Activated T-helper 2 cell treated with anti-CD3 and anti-CD28 coated beads, Interferon-gamma antibody, Interleukin-2, Interleukin-4, amounts not matched to agents 10 μg/mL and 5 μg/mL and 100 μg/mL, durations not matched to agents 14 hours and 24 hours and 36 hours (primary cell): ENCODE data around the gene KRTAP5-1. TPM values are rescaled to one million over a fixed set of nuclear protein-coding genes. Genes with fewer than 3 reads are reported as not detected.

Source experiments
- DNase-seq: peaks from one replicate; pipeline ENCODE4 v3.0.0; 2021; ENCODE audit warnings: low spot score
- H3K27ac Mint-ChIP-seq: one replicate; pipeline ENCODE4 v1.8.0; 2021; ENCODE audit warnings: mixed read lengths
- H3K27me3 Mint-ChIP-seq: one replicate; pipeline ENCODE4 v1.8.0; 2021; ENCODE audit warnings: low read depth, mixed read lengths
- H3K36me3 Mint-ChIP-seq: one replicate; pipeline ENCODE4 v1.8.0; 2021; ENCODE audit warnings: low read depth, mixed read lengths
- H3K4me1 Mint-ChIP-seq: one replicate; pipeline ENCODE4 v1.8.0; 2021; ENCODE audit warnings: low read depth, mixed read lengths
- H3K4me3 Mint-ChIP-seq: one replicate; pipeline ENCODE4 v1.8.0; 2021; ENCODE audit warnings: low read depth, mild to moderate bottlenecking, moderate library complexity, mixed read lengths
- H3K9me3 Mint-ChIP-seq: one replicate; pipeline ENCODE4 v1.8.0; 2021; ENCODE audit warnings: mixed read lengths
- intact Hi-C: fragments of 100-400 bp; cut with micrococcal nuclease; formaldehyde crosslinking; loops from one replicate; pipeline ENCODE4 v1.15.1; 2023
- total RNA-seq: library from RNA; stranded (reverse); gene quantifications from 2 replicates; pipeline ENCODE4 v1.2.3, GENCODE V29; 2022

KRTAP5-1 gene
- total RNA-seq, 1 donor from 2014 or later, result not detected

- no peak for DNase-seq
- no peaks in the 10 kb centered on the region for H3K4me1 Mint-ChIP-seq
These were observed 36.6 kb downstream of the KRTAP5-1 start for GRCh38 chr11:1548221-1549070.

DNA sequence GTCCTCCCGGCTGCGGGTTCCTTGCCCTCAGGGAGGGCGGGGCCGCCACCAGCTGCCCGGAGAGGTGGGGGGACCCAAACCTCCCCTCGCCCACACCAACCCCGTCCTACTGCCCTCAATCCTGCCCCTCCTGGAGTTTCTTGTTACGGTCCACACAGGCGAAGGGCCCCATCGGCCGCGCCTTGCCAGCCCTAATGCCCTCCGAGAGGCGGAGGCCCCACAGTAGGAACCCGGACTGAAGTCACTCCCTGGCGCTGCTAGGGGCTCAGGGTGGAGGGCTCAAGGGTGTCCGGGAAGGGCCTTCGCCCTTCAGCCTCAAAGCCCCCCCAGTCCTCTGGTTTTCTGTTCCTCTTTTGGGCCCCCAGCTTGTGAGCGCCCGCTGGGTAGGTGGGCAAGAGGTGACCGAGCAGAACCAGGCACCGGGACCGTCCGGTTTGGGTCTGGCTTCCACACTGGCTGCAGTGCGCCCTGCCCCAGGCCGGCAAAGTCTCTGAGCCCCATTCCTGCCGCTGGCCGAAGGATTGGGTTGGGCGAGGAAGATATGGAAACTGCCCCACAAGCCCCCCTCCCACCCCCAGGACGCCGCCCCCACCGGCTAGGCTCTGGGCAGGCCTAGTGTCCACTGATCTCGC, 37.5 kb downstream of the KRTAP5-1 start:
- Mint-ChIP-seq H3K4me1 (no peaks in the 10 kb centered on the region), H3K9me3 (no peaks in the 10 kb centered on the region), H3K4me3 (no peak overlapping the region), H3K36me3 (no peaks in the 10 kb centered on the region), H3K27ac (no peak overlapping the region), H3K27me3 (peaks cover 36% of the 10 kb centered on the region)
- intact Hi-C loops, result loop anchor here (2.0 kb wide), 1 partner anchor 27 kb away; no protein-coding TSS in a partner anchor
- no peak for DNase-seq

More at GRCh38 chr11:1548221-1549070, 36.6 kb downstream of the KRTAP5-1 start:
- Mint-ChIP-seq H3K36me3 (no peaks in the 10 kb centered on the region), H3K27me3 (peaks cover 36% of the 10 kb centered on the region), H3K4me3 (no peak overlapping the region), H3K27ac (no peak overlapping the region), H3K9me3 (no peaks in the 10 kb centered on the region)
- intact Hi-C loops, result loop anchor here (2.0 kb wide), 1 partner anchor 26 kb away; no protein-coding TSS in a partner anchor

DNA sequence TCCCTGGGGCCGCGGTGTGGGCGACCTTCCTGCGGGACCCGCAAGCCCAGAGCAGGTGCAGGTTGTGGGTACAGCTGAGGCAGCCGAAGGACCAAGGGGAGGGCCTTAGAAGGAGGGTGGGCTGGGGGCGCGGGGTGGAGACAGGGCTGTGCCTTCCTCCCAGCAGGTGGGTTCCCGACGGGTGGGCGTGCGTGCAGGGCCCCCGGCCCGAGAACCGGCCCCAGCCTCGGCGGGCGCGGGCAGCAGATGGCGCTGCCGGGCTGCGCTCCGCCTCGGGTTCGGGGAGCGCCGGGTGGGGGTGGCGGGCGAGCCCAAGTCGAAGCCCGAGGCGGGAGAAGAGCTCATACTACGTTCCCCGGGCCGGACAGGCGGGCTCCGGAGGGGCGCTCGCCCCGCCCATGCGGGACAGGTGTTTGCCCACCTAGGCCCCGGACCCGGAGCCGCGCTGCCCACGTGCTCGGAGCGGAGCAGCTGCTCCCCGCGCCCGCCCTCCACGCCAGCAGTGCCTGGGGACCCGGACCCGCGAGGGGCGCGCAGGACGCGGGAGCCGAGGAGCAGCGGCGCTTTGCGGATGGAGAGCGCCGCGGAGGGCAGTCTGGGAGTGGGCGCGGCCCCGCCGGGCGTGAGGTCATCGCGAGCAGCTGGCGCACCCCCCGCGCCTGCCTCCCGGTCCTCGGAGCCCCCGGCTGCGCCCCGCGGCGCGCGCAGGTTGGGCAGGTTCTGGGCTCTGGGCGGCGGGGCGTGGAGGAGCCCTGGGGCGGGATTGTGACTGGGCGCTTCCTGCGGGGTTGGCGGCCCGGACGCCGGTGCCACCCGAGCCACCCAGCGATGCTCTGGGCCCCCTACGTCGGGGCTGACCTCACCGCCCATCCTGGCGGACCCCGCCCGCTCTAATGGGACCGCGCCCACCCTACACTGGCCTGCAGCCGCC, 38.3 kb downstream of the KRTAP5-1 start:
- DNase-seq, result no peak
- no peaks in the 10 kb centered on the region for H3K4me1 Mint-ChIP-seq
- no peak overlapping the region for H3K4me3 Mint-ChIP-seq
- peaks cover 36% of the 10 kb centered on the region for H3K27me3 Mint-ChIP-seq
- no peaks in the 10 kb centered on the region for H3K36me3 Mint-ChIP-seq
- no peak overlapping the region for H3K27ac Mint-ChIP-seq
- H3K9me3 Mint-ChIP-seq, result no peaks in the 10 kb centered on the region
- intact Hi-C loops, result no loop called here

DNA sequence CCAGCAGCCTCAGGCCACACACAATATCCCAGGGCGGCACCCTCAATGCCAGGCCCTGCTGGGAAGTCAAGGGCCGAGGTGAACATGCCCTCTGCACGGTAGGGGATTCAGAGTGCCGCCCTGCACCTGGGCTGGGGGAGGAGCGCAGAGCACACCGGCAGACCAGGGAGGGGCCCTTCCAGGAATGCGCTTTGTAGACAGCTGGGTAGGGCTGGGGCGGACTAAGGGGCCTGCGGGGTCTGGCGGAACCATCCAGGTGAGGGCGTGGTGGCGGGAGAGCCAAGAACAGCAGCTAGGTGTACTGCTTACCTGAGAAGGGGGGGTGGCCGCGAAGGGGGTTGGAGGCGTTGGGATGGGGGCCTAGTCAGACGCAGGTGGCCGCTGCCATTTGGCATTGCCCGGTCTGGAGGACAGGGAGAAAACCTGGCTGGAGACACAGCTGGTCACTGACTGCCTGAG, 39.0 kb downstream of the KRTAP5-1 start:
- Mint-ChIP-seq H3K4me1 (no peaks in the 10 kb centered on the region), H3K27me3 (peaks cover 36% of the 10 kb centered on the region), H3K27ac (no peak overlapping the region), H3K36me3 (no peaks in the 10 kb centered on the region), H3K9me3 (no peaks in the 10 kb centered on the region), H3K4me3 (peak overlapping the region; percentile 30)
- DNase-seq, result no peak
- intact Hi-C loops, result no loop called here

DNA sequence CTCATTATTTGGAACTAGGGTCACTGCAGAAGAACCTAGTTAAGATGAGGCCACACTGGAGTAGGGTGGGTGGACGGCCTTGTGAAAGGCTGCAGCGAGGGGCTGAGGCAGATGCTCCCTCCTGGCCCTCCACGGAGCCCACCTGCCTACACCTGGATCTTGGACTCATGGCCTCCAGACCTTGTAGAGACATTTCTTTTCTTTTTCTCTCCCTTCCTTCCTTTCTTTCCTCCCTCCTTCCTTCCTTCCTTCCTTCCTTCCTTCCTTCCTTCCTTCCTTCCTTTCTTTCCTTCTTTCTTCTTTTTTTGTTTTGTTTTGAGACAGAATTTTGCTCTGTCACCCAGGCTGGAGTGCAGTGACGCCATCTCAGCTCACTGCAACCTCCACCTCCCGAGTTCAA, 39.7 kb downstream of the KRTAP5-1 start:
- peaks cover 36% of the 10 kb centered on the region for H3K27me3 Mint-ChIP-seq
- H3K9me3 Mint-ChIP-seq, result no peaks in the 10 kb centered on the region
- no peaks in the 10 kb centered on the region for H3K4me1 Mint-ChIP-seq
- no peak for DNase-seq
- H3K4me3 Mint-ChIP-seq, result no peak overlapping the region
- H3K27ac Mint-ChIP-seq, result no peak overlapping the region
- intact Hi-C loops, result no loop called here
- H3K36me3 Mint-ChIP-seq, result no peaks in the 10 kb centered on the region

DNA sequence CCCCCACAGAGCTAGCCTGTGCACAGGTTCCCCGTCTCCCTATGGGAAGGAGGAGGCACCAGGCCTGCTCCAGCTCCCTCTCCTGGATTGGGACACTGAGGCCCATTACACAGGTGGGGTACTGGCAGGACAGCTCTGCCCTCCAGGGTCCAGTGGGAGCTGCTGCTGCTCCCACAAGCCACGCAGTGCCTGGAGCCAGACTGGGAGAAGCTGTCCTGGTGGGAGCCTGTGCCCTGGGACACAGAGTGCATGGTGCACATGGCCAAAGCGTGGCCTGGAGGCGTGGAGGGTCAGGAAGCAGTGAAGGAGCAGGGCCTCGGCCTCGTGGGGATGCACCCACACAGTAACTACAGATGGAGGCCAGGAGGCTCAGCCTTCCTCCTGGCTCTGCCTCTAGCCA, 40.5 kb downstream of the KRTAP5-1 start:
- Mint-ChIP-seq H3K36me3 (no peaks in the 10 kb centered on the region), H3K27me3 (peaks cover 27% of the 10 kb centered on the region), H3K4me3 (no peak overlapping the region), H3K27ac (no peak overlapping the region), H3K9me3 (no peaks in the 10 kb centered on the region), H3K4me1 (no peaks in the 10 kb centered on the region)
- no peak for DNase-seq
- intact Hi-C loops, result no loop called here

- DNase-seq, result no peak
- H3K36me3 Mint-ChIP-seq, result no peaks in the 10 kb centered on the region
- H3K4me1 Mint-ChIP-seq, result no peaks in the 10 kb centered on the region
- H3K27me3 Mint-ChIP-seq, result peaks cover 20% of the 10 kb centered on the region
- H3K27ac Mint-ChIP-seq, result no peak overlapping the region
- no peaks in the 10 kb centered on the region for H3K9me3 Mint-ChIP-seq
- H3K4me3 Mint-ChIP-seq, result no peak overlapping the region
- intact Hi-C loops, result no loop called here
These were observed 41.3 kb downstream of the KRTAP5-1 start for GRCh38 chr11:1543606-1544263.

GRCh38 chr11:1542267-1542666, 42.8 kb downstream of the KRTAP5-1 start:
- intact Hi-C loops, result no loop called here
- Mint-ChIP-seq H3K4me3 (no peak overlapping the region), H3K9me3 (no peaks in the 10 kb centered on the region)

GRCh38 chr11:1541474-1542204, 43.4 kb downstream of the KRTAP5-1 start:
- Mint-ChIP-seq H3K27ac (no peak overlapping the region), H3K4me1 (no peaks in the 10 kb centered on the region), H3K4me3 (no peak overlapping the region), H3K36me3 (no peaks in the 10 kb centered on the region), H3K9me3 (no peaks in the 10 kb centered on the region), H3K27me3 (peaks cover 15% of the 10 kb centered on the region)
- DNase-seq, result no peak
- intact Hi-C loops, result no loop called here

More at GRCh38 chr11:1542267-1542666, 42.8 kb downstream of the KRTAP5-1 start:
- Mint-ChIP-seq H3K4me1 (no peaks in the 10 kb centered on the region), H3K27me3 (peaks cover 15% of the 10 kb centered on the region), H3K36me3 (no peaks in the 10 kb centered on the region), H3K27ac (no peak overlapping the region)
- no peak for DNase-seq

DNA sequence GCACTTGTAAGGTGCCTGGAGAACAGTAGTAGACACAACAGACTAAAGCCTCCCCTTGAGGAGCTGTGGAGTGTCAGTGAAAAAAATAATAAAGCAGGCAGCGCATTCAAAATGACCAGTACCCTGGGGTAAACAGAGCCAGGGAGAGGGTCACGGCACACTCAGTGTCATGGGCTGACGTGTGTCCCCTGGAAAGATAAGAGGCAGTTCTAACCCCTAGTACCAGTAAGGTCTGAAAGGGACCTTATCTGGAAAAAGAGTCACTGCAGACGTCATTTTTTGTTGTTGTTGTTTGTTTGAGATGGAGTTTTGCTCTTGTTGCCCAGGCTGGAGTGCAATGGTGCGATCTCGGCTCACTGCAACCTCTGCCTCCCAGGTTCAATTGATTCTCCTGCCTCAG, 45.0 kb downstream of the KRTAP5-1 start:
- peaks cover 1% of the 10 kb centered on the region for H3K4me1 Mint-ChIP-seq
- no peaks in the 10 kb centered on the region for H3K9me3 Mint-ChIP-seq

GRCh38 chr11:1538153-1538552, 46.9 kb downstream of the KRTAP5-1 start:
- Mint-ChIP-seq H3K4me1 (peaks cover 1% of the 10 kb centered on the region), H3K36me3 (peaks cover 3% of the 10 kb centered on the region)
- intact Hi-C loops, result loop anchor here (5.0 kb wide), 1 partner anchor 34 kb away; the partner anchor contains the start of gene DUSP8

More for the DNA sequence above, 45.0 kb downstream of the KRTAP5-1 start:
- no peak for DNase-seq
- Mint-ChIP-seq H3K4me3 (no peak overlapping the region), H3K27me3 (peaks cover 3% of the 10 kb centered on the region), H3K27ac (no peak overlapping the region), H3K36me3 (peaks cover 3% of the 10 kb centered on the region)
- intact Hi-C loops, result no loop called here

More at GRCh38 chr11:1538153-1538552, 46.9 kb downstream of the KRTAP5-1 start:
- Mint-ChIP-seq H3K27ac (no peak overlapping the region), H3K9me3 (no peaks in the 10 kb centered on the region), H3K4me3 (no peak overlapping the region), H3K27me3 (peaks cover 3% of the 10 kb centered on the region)
- no peak for DNase-seq
